HUES6 (cell line): ENCODE results near the gene CYP4F11.
"Not testable (repeated sequence)": the region's sequence is repeated elsewhere in the genome, so short reads cannot be mapped to it uniquely, and the experiment has no call there.

ENCODE experiments used
- H3K27ac ChIP-seq: 2 replicates; pipeline ENCODE4 v1.7.0; 2013; ENCODE audit warnings: low read depth, mild to moderate bottlenecking, low read length, inconsistent platforms
- H3K27me3 ChIP-seq: 2 replicates; pipeline ENCODE4 v1.6.1; 2013; ENCODE audit warnings: low read length; ENCODE audit not compliant: control insufficient read depth, insufficient read depth
- H3K36me3 ChIP-seq: 2 replicates; pipeline ENCODE4 v1.6.1; 2013; ENCODE audit warnings: low read length; ENCODE audit not compliant: control insufficient read depth, insufficient read depth
- H3K4me1 ChIP-seq: 2 replicates; pipeline ENCODE4 v1.6.1; 2013; ENCODE audit warnings: low read length; ENCODE audit not compliant: control insufficient read depth, insufficient read depth
- H3K4me3 ChIP-seq: 2 replicates; pipeline ENCODE4 v1.5.1; 2013; ENCODE audit warnings: low read depth, low read length
- H3K9ac ChIP-seq: one replicate; pipeline ENCODE4 v1.6.1; 2013; ENCODE audit warnings: mild to moderate bottlenecking, low read length
- H3K9me3 ChIP-seq: 2 replicates; pipeline ENCODE4 v1.6.1; 2013; ENCODE audit warnings: low read depth, low read length; ENCODE audit not compliant: control insufficient read depth, insufficient read depth

CYP4F11 gene

GRCh38 chr19:15922021-15922420 lies 12.3 kb downstream of the CYP4F11 start:
- no peaks in the 10 kb centered on the region for H3K4me1 ChIP-seq
- no peak overlapping the region for H3K27ac ChIP-seq
- no peak overlapping the region for H3K9ac ChIP-seq
- H3K27me3 ChIP-seq, result peaks cover 42% of the 10 kb centered on the region
- H3K36me3 ChIP-seq, result no peaks in the 10 kb centered on the region
- H3K9me3 ChIP-seq, result peaks cover 3% of the 10 kb centered on the region; the same call in 1 of the 2 replicates
- H3K4me3 ChIP-seq, result no peak overlapping the region

- H3K36me3 ChIP-seq, result no peaks in the 10 kb centered on the region
- no peak overlapping the region for H3K4me3 ChIP-seq
- no peaks in the 10 kb centered on the region for H3K4me1 ChIP-seq
- H3K9me3 ChIP-seq, result peaks cover 17% of the 10 kb centered on the region
- no peak overlapping the region for H3K27ac ChIP-seq
- peaks cover 31% of the 10 kb centered on the region for H3K27me3 ChIP-seq
- no peak overlapping the region for H3K9ac ChIP-seq
Observed at GRCh38 chr19:15919243-15919642, 15.1 kb downstream of the CYP4F11 start.

GRCh38 chr19:15915109-15915508 lies 19.2 kb downstream of the CYP4F11 start:
- H3K9me3 ChIP-seq, result peaks cover 17% of the 10 kb centered on the region
- H3K36me3 ChIP-seq, result no peaks in the 10 kb centered on the region
- no peak overlapping the region for H3K27ac ChIP-seq
- no peak overlapping the region for H3K9ac ChIP-seq
- H3K4me1 ChIP-seq, result no peaks in the 10 kb centered on the region
- no peak overlapping the region for H3K4me3 ChIP-seq
- peaks cover 38% of the 10 kb centered on the region for H3K27me3 ChIP-seq

GRCh38 chr19:15913830-15914229 lies 20.5 kb downstream of the CYP4F11 start:
- peaks cover 17% of the 10 kb centered on the region for H3K9me3 ChIP-seq
- no peak overlapping the region for H3K27ac ChIP-seq
- H3K4me1 ChIP-seq, result no peaks in the 10 kb centered on the region
- peaks cover 46% of the 10 kb centered on the region for H3K27me3 ChIP-seq
- H3K36me3 ChIP-seq, result no peaks in the 10 kb centered on the region
- H3K4me3 ChIP-seq, result no peak overlapping the region
- no peak overlapping the region for H3K9ac ChIP-seq

- Histone ChIP-seq H3K27ac (no peak overlapping the region), H3K9me3 (peaks cover 17% of the 10 kb centered on the region), H3K9ac (no peak overlapping the region), H3K4me3 (no peak overlapping the region), H3K27me3 (peaks cover 48% of the 10 kb centered on the region), H3K4me1 (no peaks in the 10 kb centered on the region), H3K36me3 (no peaks in the 10 kb centered on the region)
Observed at GRCh38 chr19:15913384-15913783, 20.9 kb downstream of the CYP4F11 start.

- Histone ChIP-seq H3K36me3 (no peaks in the 10 kb centered on the region), H3K27me3 (peaks cover 48% of the 10 kb centered on the region), H3K4me1 (no peaks in the 10 kb centered on the region), H3K9me3 (peaks cover 13% of the 10 kb centered on the region; the same call in 1 of the 2 replicates), H3K27ac (no peak overlapping the region), H3K9ac (no peak overlapping the region), H3K4me3 (peak overlapping the region; percentile 57)
Observed at GRCh38 chr19:15911599-15912235, 22.6 kb downstream of the CYP4F11 start.

GRCh38 chr19:15905026-15905425 lies 29.3 kb downstream of the CYP4F11 start:
- Histone ChIP-seq H3K27ac (no peak overlapping the region), H3K4me3 (no peak overlapping the region), H3K4me1 (no peaks in the 10 kb centered on the region), H3K36me3 (no peaks in the 10 kb centered on the region), H3K9ac (no peak overlapping the region), H3K27me3 (peaks cover 21% of the 10 kb centered on the region), H3K9me3 (peaks cover 13% of the 10 kb centered on the region)

GRCh38 chr19:15902898-15903297 lies 31.4 kb downstream of the CYP4F11 start:
- not testable (repeated sequence) for H3K36me3 ChIP-seq, H3K4me1 ChIP-seq, H3K27ac ChIP-seq, H3K4me3 ChIP-seq, H3K9ac ChIP-seq
- H3K27me3 ChIP-seq, result peaks cover 12% of the 10 kb centered on the region
- peaks cover 13% of the 10 kb centered on the region for H3K9me3 ChIP-seq

GRCh38 chr19:15902254-15902653 lies 32.1 kb downstream of the CYP4F11 start:
- Histone ChIP-seq H3K4me1 (no peaks in the 10 kb centered on the region), H3K4me3 (no peak overlapping the region), H3K36me3 (no peaks in the 10 kb centered on the region), H3K9ac (no peak overlapping the region), H3K9me3 (peaks cover 13% of the 10 kb centered on the region), H3K27ac (no peak overlapping the region), H3K27me3 (peaks cover 12% of the 10 kb centered on the region)

GRCh38 chr19:15900504-15900903 lies 33.8 kb downstream of the CYP4F11 start:
- Histone ChIP-seq H3K36me3 (no peaks in the 10 kb centered on the region), H3K4me3 (no peak overlapping the region), H3K27me3 (peaks cover 12% of the 10 kb centered on the region), H3K9me3 (peaks cover 13% of the 10 kb centered on the region), H3K9ac (no peak overlapping the region), H3K27ac (no peak overlapping the region), H3K4me1 (no peaks in the 10 kb centered on the region)

- H3K27me3 ChIP-seq, result peaks cover 12% of the 10 kb centered on the region
- H3K9me3 ChIP-seq, result peaks cover 12% of the 10 kb centered on the region
Observed at GRCh38 chr19:15900032-15900431, 34.3 kb downstream of the CYP4F11 start.

More at GRCh38 chr19:15900032-15900431, 34.3 kb downstream of the CYP4F11 start:
- not testable (repeated sequence) for H3K9ac ChIP-seq, H3K4me1 ChIP-seq, H3K36me3 ChIP-seq, H3K27ac ChIP-seq
- H3K4me3 ChIP-seq, result peak overlapping the region; percentile 44; the same call in 1 of the 2 replicates
